Subcutaneous adipose tissue (tissue), 4 donors: ENCODE measurements around the gene NFKB1. TPM values are rescaled to one million over a fixed set of nuclear protein-coding genes. Genes with fewer than 3 reads are reported as not detected.

Experiments
- total RNA-seq, 4 donors: library from RNA; depleted of rRNA; stranded (reverse); fragments of >200 nt; gene quantifications; one replicate each; pipeline ENCODE4 v1.1.0, GENCODE V29; 2016
- TF ChIP-seq, protein P1 (sequence below): fragments of 450-650 bp; IDR thresholded peaks from one replicate; pipeline ENCODE4 v1.5.1; 2016; ENCODE audit warnings: low read depth, mild to moderate bottlenecking, control low read depth, antibody characterized with exemption, moderate library complexity

NFKB1 gene
- total RNA-seq, 4 donors from 2014 or later: 30.4 to 35.4 (median 32.6) TPM

DNA sequence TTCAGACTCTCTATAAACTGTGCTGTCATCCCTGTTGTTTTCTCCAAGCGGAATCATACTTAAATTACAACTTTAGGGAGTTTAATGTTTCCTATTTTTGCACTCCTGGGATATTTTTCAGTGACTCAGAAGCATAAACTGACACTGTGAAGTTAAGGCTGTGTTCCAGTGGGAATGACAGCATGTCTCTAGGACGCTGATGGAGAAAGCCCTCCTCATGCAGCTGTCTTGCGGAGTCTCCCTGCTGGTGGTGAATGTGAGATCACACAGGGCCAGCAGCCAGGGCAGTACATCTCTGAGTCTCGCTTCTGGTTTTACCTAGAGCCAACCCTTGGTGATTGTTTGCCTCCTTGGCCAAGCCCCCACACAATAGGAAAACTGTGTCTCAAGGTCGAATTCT is 53.3 kb downstream of the NFKB1 start:
- TF ChIP-seq, protein P1, sequence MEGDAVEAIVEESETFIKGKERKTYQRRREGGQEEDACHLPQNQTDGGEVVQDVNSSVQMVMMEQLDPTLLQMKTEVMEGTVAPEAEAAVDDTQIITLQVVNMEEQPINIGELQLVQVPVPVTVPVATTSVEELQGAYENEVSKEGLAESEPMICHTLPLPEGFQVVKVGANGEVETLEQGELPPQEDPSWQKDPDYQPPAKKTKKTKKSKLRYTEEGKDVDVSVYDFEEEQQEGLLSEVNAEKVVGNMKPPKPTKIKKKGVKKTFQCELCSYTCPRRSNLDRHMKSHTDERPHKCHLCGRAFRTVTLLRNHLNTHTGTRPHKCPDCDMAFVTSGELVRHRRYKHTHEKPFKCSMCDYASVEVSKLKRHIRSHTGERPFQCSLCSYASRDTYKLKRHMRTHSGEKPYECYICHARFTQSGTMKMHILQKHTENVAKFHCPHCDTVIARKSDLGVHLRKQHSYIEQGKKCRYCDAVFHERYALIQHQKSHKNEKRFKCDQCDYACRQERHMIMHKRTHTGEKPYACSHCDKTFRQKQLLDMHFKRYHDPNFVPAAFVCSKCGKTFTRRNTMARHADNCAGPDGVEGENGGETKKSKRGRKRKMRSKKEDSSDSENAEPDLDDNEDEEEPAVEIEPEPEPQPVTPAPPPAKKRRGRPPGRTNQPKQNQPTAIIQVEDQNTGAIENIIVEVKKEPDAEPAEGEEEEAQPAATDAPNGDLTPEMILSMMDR: no peak

DNA sequence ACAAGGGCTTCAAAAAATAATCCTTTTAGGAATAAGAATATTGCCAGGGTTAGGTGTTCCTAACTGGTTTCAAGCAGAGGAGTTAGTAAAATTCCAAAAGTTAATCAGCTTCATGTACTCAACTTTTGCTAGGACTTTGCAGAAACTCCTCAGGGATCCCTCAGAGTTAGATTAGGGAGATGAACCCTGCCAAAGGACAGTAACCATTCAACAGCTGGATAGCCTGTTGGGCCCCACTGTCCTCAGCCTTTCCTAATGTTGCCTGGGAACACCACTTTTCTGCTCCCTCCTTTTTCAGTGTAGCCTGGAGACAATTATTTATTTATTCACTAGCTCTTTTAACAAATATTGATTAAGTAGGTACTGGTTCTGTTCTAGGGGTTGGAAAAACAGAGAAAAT is 53.8 kb downstream of the NFKB1 start:
- TF ChIP-seq, protein P1: no peak

DNA sequence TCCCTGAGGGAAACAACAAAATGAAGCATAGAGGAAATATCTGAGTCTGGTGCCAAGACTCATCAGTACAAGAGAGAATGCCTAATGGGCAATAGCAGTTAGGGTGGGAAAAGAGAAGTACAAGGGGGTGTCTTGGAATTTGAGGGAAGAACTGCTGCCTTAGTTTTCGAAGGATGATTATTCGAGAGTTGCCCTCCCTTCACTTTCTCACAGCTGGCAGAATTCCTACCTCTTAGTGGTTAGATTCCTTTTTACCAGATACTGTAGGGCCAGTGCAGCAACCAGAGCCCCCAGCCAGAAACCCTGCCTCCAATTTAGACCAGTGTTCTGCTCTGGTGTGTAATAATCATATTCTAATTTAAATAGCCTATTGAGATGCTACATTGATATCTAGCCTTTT is 56.5 kb downstream of the NFKB1 start:
- TF ChIP-seq, protein P1: no peak

DNA sequence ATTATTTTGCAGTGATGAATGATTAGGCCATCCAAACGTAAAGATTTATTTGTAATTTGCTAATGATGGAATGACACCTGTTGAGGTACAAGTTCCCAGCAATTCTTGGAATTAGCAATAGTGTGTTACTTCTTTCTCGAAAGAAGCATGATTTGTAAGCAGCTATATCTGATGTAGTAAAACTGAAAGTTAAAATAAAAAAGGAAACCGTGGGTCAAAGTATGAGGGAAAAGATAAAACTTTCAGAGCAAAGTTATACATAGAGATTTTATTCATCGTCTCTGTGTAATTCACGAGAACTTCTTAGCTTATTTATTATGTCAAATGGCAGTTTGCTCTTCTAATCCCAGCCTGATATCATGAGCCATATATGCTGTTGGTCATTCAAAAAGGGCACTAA is 59.0 kb downstream of the NFKB1 start:
- TF ChIP-seq, protein P1: no peak

DNA sequence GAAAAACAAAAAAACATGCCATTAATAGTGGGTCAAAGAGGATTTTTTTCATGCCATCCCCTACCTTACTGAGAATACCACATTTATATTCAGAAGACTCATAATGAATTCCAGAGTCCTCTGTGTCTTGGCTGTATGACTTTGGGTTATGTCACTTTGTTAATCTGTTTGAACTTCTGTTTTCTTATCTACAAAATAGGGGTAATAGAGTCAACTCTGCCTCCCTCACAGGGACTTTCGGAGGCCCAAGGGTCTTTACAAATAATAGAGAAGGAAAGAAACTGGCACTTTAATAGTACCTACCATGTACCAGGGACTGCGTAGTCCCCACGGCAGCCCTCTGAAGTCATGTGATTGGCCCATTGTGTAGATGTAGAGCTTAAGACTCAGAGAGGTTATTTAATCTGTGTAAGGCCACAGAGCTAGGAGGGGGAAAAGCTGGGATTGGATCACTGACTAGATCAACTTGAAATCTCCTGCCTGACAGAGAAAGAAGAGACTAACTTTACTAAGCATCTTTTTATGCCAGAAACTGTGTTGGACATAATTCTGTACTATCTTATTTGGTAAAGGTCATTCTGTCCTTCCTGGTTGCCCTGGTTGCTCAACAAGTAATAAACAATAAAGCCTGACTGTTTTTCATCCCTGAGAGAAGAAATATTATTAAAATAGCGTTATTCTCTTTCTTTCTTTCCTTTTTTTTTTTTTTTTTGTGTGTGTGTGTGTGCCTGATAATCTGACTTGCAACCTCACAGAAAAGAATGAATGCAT is 59.6 kb downstream of the NFKB1 start:
- TF ChIP-seq, protein P1: no peak

DNA sequence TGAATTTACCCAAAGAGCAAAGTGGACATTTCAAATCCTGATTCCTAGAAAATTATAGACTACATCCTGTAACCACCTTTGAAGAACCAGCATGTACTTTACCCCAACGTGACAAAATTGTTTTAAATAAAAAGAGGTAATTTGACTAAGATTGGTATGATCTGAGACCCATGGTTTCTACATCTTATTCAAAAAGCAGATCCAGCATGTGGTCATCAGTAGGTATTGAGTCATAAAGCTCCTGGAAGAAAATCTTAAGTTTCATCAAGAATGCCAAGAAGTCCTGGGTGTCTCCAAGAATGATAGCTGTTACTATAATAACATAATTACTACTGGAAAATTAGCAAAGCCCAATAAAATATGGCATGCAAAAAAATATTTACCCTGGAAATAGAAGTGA is 61.8 kb downstream of the NFKB1 start:
- TF ChIP-seq, protein P1: no peak

DNA sequence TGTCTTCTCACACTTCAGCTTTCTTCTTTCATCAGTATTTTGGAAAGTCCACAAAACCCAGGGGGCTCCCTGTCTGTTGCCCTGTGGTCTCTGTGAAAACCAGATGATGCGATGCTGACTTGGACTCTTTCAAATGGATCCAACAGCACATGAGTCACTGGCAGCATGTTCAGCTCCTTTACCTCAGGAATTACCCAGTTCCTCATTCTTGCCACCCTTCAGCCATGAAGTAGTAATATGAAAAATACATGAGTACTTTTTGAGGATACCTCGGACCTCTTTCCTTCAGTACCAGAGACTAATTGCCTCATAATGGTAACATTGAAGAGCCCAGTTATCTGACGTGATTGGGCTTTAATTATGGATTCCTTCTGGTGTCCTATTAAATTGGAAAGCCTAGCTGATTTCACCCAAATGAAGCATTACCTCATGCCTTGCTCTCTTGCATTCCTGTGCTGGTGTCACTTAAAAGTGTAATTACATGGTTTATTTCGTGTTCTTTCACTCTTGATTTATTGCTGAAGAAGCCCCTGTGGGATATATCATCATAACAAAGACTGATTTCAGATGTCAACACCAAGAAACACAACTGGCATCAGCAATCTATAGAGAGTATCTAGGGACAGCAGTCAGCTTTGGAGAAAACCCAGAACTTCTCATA is 63.4 kb downstream of the NFKB1 start:
- TF ChIP-seq, protein P1: no peak
